Measurements from ENCODE around the gene MXD1. TPM values are rescaled to one million over a fixed set of nuclear protein-coding genes. Genes with fewer than 3 reads are reported as not detected.

Gene MXD1
- polyA plus RNA-seq, 2 of the 4 experiments (the other 2 are of a cell fraction) = 2.0 to 8.3 TPM

DNA sequence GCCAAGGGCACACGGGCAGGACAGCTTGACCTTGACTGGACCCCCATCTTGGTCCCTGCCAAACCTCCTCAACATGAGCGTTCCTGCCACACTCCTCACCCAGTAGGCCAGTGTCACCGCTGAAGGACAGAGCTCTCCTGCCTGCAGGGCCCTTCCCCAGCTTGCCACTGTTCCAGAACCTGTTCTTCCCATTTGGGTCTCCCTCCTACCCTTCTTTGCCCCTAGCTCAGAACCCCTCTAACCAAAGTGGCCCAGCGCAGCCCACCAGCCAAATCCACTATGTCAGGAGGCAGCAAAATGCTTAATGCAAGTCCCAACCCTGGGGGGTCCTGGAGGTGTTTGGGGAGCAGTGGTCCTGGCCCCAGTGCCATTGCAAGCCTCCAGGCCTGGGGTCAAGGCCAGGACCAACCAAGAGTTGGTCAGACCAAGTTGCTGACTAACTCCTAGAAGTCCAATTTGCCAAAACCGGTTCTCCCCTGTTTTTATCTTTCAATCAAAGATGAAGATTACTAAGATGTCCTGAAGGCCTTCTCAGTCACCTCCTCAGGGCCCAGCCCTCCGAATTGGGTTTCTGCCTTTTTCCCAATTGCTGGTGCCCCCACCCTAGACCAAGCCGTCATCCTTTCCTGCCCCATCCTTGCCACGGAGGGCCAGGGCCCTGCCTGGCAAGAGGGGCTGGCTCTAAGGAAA lies 51.0 kb downstream of the MXD1 start:
- ATAC-seq = no peak
- CTCF ChIA-PET = interaction anchor here (0.7 to 1.7 kb wide), 2 partner anchors 15 to 54 kb away, joined by 3 to 7 read pairs; no protein-coding TSS in a partner anchor
- no peak for TF ChIP-seq HEYL (CRISPR knock-in tag; IDR thresholded peaks at IDR 0.05)
- TF ChIP-seq HDAC2 (IDR thresholded peaks at IDR 0.05) = no peak
- TF ChIP-seq FOSL2 (IDR thresholded peaks at IDR 0.05) = no peak
- TF ChIP-seq FOSL2 (CRISPR knock-in tag; IDR thresholded peaks at IDR 0.05) = no peak
- TF ChIP-seq CEBPB (IDR thresholded peaks at IDR 0.05) = no peak
- TF ChIP-seq ESRRA (IDR thresholded peaks at IDR 0.05; ENCODE audit: borderline replicate concordance, low read length) = no peak
- no peak overlapping the region for H3K4me2 ChIP-seq
- no peak overlapping the region for H3K27ac ChIP-seq
- 75% methylated on average over 8 of the region's 8 CpGs for WGBS (ENCODE audit: missing lambda C conversion rate)
- DNase-seq (ENCODE audit: low read depth in 1 of 2, low spot score in 1 of 2) = no peak
- POLR2A ChIA-PET = no interaction called here
- FAIRE-seq = no peak
- H3K4me3 ChIP-seq = no peak overlapping the region
- no peaks in the 10 kb centered on the region for H3K9me3 ChIP-seq
- no peaks in the 10 kb centered on the region for H3K4me1 ChIP-seq

DNA sequence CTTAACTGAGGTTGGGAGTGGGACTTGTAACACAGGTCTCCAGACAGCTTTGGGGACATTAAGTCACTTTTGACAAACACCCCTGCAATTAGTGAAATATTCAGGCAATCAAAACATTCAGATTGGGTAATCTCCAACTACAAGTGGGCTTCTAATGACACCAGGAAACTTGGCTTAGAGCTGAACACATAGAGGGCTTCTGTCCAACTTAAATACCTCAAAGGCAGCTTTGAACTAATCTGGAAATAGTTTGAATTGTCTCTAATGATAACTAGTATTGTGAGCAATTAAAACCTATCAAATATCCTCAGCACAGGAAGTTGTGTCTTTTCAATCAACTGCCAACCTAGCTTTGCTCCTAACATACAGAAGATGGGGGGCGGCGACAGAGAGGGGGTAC lies 51.6 kb downstream of the MXD1 start:
- Histone ChIP-seq H3K9me3 (no peaks in the 10 kb centered on the region), H3K4me2 (no peak overlapping the region), H3K4me1 (no peaks in the 10 kb centered on the region), H3K4me3 (no peak overlapping the region), H3K27ac (no peak overlapping the region)
- DNase-seq (ENCODE audit: low read depth in 1 of 2, low spot score in 1 of 2) = no peak
- WGBS (ENCODE audit: missing lambda C conversion rate) = 89% methylated on average over 2 of the region's 2 CpGs
- ChIA-PET CTCF (interaction anchor here (0.7 to 1.4 kb wide), 2 partner anchors 11 to 15 kb away, joined by 3 read pairs; no protein-coding TSS in a partner anchor), POLR2A (no interaction called here)
- FAIRE-seq = no peak
- TF ChIP-seq HEYL (CRISPR knock-in tag; IDR thresholded peaks at IDR 0.05) = no peak
- TF ChIP-seq FOSB (CRISPR knock-in tag; IDR thresholded peaks at IDR 0.05) = no peak
- TF ChIP-seq JUNB (IDR thresholded peaks at IDR 0.05) = no peak
- TF ChIP-seq, protein P1, sequence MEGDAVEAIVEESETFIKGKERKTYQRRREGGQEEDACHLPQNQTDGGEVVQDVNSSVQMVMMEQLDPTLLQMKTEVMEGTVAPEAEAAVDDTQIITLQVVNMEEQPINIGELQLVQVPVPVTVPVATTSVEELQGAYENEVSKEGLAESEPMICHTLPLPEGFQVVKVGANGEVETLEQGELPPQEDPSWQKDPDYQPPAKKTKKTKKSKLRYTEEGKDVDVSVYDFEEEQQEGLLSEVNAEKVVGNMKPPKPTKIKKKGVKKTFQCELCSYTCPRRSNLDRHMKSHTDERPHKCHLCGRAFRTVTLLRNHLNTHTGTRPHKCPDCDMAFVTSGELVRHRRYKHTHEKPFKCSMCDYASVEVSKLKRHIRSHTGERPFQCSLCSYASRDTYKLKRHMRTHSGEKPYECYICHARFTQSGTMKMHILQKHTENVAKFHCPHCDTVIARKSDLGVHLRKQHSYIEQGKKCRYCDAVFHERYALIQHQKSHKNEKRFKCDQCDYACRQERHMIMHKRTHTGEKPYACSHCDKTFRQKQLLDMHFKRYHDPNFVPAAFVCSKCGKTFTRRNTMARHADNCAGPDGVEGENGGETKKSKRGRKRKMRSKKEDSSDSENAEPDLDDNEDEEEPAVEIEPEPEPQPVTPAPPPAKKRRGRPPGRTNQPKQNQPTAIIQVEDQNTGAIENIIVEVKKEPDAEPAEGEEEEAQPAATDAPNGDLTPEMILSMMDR (IDR thresholded peaks at IDR 0.05) = no peak
- TF ChIP-seq HDAC2 (IDR thresholded peaks at IDR 0.05) = no peak
- TF ChIP-seq, protein P2, sequence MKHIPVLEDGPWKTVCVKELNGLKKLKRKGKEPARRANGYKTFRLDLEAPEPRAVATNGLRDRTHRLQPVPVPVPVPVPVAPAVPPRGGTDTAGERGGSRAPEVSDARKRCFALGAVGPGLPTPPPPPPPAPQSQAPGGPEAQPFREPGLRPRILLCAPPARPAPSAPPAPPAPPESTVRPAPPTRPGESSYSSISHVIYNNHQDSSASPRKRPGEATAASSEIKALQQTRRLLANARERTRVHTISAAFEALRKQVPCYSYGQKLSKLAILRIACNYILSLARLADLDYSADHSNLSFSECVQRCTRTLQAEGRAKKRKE (CRISPR knock-in tag; IDR thresholded peaks at IDR 0.05; ENCODE audit: low read depth) = no peak
- ATAC-seq = no peak

DNA sequence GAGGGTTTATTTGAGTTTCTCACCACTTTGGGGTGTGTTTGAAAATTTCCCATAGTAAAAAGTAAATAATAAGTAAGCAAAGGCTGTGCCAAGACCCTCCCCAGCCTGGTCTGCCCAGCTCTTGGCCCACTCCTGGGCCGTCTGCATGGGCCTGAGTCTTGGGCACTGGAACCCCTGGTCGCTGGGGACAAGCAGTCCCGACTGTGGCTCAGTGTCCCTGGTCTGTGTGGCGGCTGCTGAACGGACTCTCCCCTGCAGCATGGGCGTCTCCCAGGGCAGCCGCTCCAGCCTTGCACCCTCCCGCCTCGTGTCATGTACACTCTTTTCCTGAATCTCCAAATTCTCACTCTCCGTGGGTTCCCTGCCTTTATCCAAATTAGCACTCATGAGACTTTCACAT lies 53.7 kb downstream of the MXD1 start:
- TF ChIP-seq HOXB13 (CRISPR knock-in tag; IDR thresholded peaks at IDR 0.05; ENCODE audit: low read depth) = no peak
- FAIRE-seq (no peak), DNase-seq (ENCODE audit: low read depth in 1 of 2, low spot score in 1 of 2) (no peak), ATAC-seq (no peak; a peak in 1 of 6 replicates)
- WGBS (ENCODE audit: missing lambda C conversion rate) = 73% methylated on average over 10 of the region's 10 CpGs
- H3K4me1 ChIP-seq = no peaks in the 10 kb centered on the region
- no peaks in the 10 kb centered on the region for H3K9me3 ChIP-seq
- ChIA-PET POLR2A (no interaction called here), CTCF (no interaction called here)
- H3K4me3 ChIP-seq = no peak overlapping the region
- H3K4me2 ChIP-seq = no peak overlapping the region
- no peak overlapping the region for H3K27ac ChIP-seq

DNA sequence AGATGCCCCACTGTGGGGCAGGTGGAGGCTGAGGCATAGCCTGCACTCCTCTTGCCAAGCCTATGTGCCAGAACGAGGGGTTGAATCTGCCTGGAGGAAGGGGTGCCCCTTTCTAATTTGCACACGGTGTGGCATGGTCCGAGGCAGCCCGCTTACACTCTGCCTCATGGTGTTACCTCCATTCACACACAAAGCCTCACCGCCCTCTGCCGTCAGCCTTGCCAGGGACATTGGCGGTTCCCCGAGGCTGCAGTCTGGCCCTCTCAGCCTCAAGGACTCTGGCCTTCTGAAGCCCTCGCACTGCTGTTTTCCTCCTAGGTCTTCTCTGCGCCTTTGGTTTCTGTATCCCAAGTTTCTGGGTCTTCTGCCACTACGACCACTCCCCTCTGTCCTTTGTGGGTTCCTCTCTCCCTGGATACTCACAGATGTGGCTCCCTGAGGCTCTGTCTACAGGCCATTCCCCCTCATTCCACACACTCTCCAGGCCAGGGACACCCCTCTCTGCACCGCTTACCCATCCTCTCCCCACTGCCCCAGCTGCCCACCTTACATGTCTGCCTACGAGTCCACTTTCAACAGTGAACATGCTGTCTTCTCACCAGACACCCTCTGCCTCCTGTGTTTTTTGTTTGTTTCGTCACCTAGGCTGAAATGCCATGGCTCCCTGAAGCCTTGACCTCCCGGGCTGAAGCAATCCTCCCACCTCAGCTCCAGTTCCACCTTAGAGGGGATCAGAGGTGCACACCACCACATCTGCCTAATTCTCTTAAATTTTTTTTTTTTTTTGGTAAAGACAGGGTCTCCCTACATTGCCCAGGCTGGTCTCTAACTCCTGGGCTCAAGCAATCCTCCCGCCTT lies 54.4 kb downstream of the MXD1 start:
- ATAC-seq = peak in 1 of 2 experiments; percentile 48; a peak in 3 of 6 replicates

More for the DNA sequence above, 54.4 kb downstream of the MXD1 start:
- no peak for FAIRE-seq
- WGBS (ENCODE audit: missing lambda C conversion rate) = 86% methylated on average over 16 of the region's 16 CpGs
- TF ChIP-seq GATA3 (IDR thresholded peaks at IDR 0.05; ENCODE audit: borderline replicate concordance) = no peak
- no peak for TF ChIP-seq KDM1A (IDR thresholded peaks at IDR 0.05; ENCODE audit: low read depth)
- TF ChIP-seq BHLHE40 (IDR thresholded peaks at IDR 0.05; ENCODE audit: low read depth, low read length) = no peak
- no peak for TF ChIP-seq MAZ (IDR thresholded peaks at IDR 0.05; ENCODE audit: borderline replicate concordance, low read depth, low read length)
- TF ChIP-seq, protein P3, sequence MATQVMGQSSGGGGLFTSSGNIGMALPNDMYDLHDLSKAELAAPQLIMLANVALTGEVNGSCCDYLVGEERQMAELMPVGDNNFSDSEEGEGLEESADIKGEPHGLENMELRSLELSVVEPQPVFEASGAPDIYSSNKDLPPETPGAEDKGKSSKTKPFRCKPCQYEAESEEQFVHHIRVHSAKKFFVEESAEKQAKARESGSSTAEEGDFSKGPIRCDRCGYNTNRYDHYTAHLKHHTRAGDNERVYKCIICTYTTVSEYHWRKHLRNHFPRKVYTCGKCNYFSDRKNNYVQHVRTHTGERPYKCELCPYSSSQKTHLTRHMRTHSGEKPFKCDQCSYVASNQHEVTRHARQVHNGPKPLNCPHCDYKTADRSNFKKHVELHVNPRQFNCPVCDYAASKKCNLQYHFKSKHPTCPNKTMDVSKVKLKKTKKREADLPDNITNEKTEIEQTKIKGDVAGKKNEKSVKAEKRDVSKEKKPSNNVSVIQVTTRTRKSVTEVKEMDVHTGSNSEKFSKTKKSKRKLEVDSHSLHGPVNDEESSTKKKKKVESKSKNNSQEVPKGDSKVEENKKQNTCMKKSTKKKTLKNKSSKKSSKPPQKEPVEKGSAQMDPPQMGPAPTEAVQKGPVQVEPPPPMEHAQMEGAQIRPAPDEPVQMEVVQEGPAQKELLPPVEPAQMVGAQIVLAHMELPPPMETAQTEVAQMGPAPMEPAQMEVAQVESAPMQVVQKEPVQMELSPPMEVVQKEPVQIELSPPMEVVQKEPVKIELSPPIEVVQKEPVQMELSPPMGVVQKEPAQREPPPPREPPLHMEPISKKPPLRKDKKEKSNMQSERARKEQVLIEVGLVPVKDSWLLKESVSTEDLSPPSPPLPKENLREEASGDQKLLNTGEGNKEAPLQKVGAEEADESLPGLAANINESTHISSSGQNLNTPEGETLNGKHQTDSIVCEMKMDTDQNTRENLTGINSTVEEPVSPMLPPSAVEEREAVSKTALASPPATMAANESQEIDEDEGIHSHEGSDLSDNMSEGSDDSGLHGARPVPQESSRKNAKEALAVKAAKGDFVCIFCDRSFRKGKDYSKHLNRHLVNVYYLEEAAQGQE (IDR thresholded peaks at IDR 0.05) = no peak
- no peak for TF ChIP-seq RCOR1 (IDR thresholded peaks at IDR 0.05; ENCODE audit: low read depth, low read length)
- no peak for TF ChIP-seq RNF2 (IDR thresholded peaks at IDR 0.05; ENCODE audit: borderline replicate concordance, low read depth)
- TF ChIP-seq ZFP36 (IDR thresholded peaks at IDR 0.05; ENCODE audit: borderline replicate concordance, partially characterized antibody) = no peak
- no peak for TF ChIP-seq POLR2AphosphoS2 (conservative IDR thresholded peaks at IDR 0.05; ENCODE audit: low read length)
- no peak for TF ChIP-seq ZSCAN20 (CRISPR knock-in tag; IDR thresholded peaks at IDR 0.05)
- no peak for TF ChIP-seq HDAC2 (IDR thresholded peaks at IDR 0.05)
- TF ChIP-seq POLR2A (IDR thresholded peaks at IDR 0.05; ENCODE audit: low read length) = no peak
- TF ChIP-seq HOXA7 (CRISPR knock-in tag; IDR thresholded peaks at IDR 0.05) = no peak
- H3K4me2 ChIP-seq = no peak overlapping the region
- no peak overlapping the region for H3K27ac ChIP-seq
- H3K4me3 ChIP-seq = no peak overlapping the region
- no peak for DNase-seq (ENCODE audit: low read depth in 1 of 2, low spot score in 1 of 2)
- no peaks in the 10 kb centered on the region for H3K4me1 ChIP-seq
- POLR2A ChIA-PET = no interaction called here
- H3K9me3 ChIP-seq = no peaks in the 10 kb centered on the region
- CTCF ChIA-PET = interaction anchor here (1.6 kb wide), 1 partner anchor 11 kb away, joined by 4 read pairs; no protein-coding TSS in a partner anchor
